B cell (primary cell): Measurements from ENCODE around the gene PSMD9. TPM values are rescaled to one million over a fixed set of nuclear protein-coding genes. Genes with fewer than 3 reads are reported as not detected.

ENCODE experiments used
- ATAC-seq: fragments of 200-7000 bp; cut with Tn5 transposase; one replicate; pipeline ENCODE4 v1.10.0; 2021; ENCODE audit warnings: low read depth, mild to moderate bottlenecking, moderate number of reproducible peaks, moderate library complexity
- CTCF ChIA-PET: fragments of 350-600 bp; sonication (Branson Sonifier 250); formaldehyde crosslinking; loops from one replicate; lab custom pipeline; 2021; ENCODE audit warnings: antibody characterized with exemption, inconsistent platforms; lab: Charles Lee
- POLR2A ChIA-PET: fragments of 350-600 bp; sonication (Branson Sonifier 250); formaldehyde crosslinking; loops from one replicate; lab custom pipeline; 2021; ENCODE audit warnings: antibody characterized with exemption; lab: Charles Lee
- DNase-seq: peaks from one replicate; pipeline ENCODE4 v3.0.0; 2013
- H2AFZ ChIP-seq: 2 replicates; pipeline ENCODE4 v1.6.1; 2012; ENCODE audit warnings: mild to moderate bottlenecking, low read depth, low read length; ENCODE audit not compliant: insufficient read depth, poor library complexity, severe bottlenecking
- H3K27ac ChIP-seq, 2 donors: 1 replicate in 1 of 2; 2 replicates in 1 of 2; pipeline ENCODE4 v1.5.1; 2012 to 2013; ENCODE audit warnings: low read length in 2 of 2, mild to moderate bottlenecking in 2 of 2, moderate library complexity in 1 of 2
- H3K27me3 ChIP-seq, 4 experiments: fragments of 200-600 bp in 1 of 4; sonication (generic) in 1 of 4; replicated peaks in 1 of 4; 1 replicate in 2 of 4; 2 replicates in 2 of 4; pipeline versions ENCODE4 v1.6.1 to v1.7.0; 2013 to 2016; ENCODE audit warnings: low read length in 3 of 4, mild to moderate bottlenecking in 2 of 4, mixed read lengths in 1 of 4, moderate library complexity in 1 of 4; ENCODE audit not compliant: insufficient read depth in 4 of 4, control insufficient read depth in 3 of 4; ENCODE audit errors: control extremely low read depth in 1 of 4
- H3K36me3 ChIP-seq, 2 experiments: replicated peaks in 1 of 2; 1 replicate in 1 of 2; 2 replicates in 1 of 2; pipeline versions ENCODE4 v1.6.1 to v1.7.1; 2013; ENCODE audit warnings: low read length in 1 of 2; ENCODE audit not compliant: insufficient read depth in 2 of 2, control insufficient read depth in 1 of 2; ENCODE audit errors: control extremely low read depth in 1 of 2, extremely low read depth in 1 of 2
- H3K4me1 ChIP-seq, 2 donors: fragments of 200-600 bp in 1 of 2; sonication (generic) in 1 of 2; 1 replicate in 1 of 2; 2 replicates in 1 of 2; pipeline versions ENCODE4 v1.5.1 to v1.6.1; 2013 to 2017; ENCODE audit warnings: low read length in 2 of 2; ENCODE audit not compliant: control insufficient read depth in 2 of 2, insufficient read depth in 2 of 2
- H3K4me2 ChIP-seq: replicated peaks from 2 replicates; pipeline ENCODE3; 2012; ENCODE audit warnings: mild to moderate bottlenecking, low read depth, low read length; ENCODE audit not compliant: poor library complexity, severe bottlenecking
- H3K4me3 ChIP-seq, 5 experiments: fragments of 200-600 bp in 1 of 5; sonication (generic) in 1 of 5; 1 replicate in 3 of 5; 2 replicates in 2 of 5; pipeline versions ENCODE4 v1.5.1 to v1.7.0; 2011 to 2016; ENCODE audit warnings: low read length in 4 of 5, mild to moderate bottlenecking in 4 of 5, low read depth in 2 of 5, control low read depth in 1 of 5, moderate library complexity in 1 of 5; ENCODE audit not compliant: insufficient read depth in 1 of 5; ENCODE audit errors: control extremely low read depth in 1 of 5, extremely low read depth in 1 of 5
- H3K79me2 ChIP-seq: fragments of 200-600 bp; sonication (generic); one replicate; pipeline ENCODE4 v1.6.0; 2016; ENCODE audit warnings: low read length; ENCODE audit not compliant: control insufficient read depth, insufficient read depth
- H3K9ac ChIP-seq: fragments of 200-600 bp; sonication (generic); 2 replicates; pipeline ENCODE4 v1.6.1; 2017; ENCODE audit warnings: mild to moderate bottlenecking, low read length, moderate library complexity
- H3K9me3 ChIP-seq, 3 donors: one replicate each; pipeline versions ENCODE4 v1.6.1 to v1.7.1; 2013; ENCODE audit warnings: low read length in 2 of 3; ENCODE audit not compliant: control insufficient read depth in 2 of 3, insufficient read depth in 1 of 3; ENCODE audit errors: control extremely low read depth in 1 of 3
- H4K20me1 ChIP-seq: 2 replicates; pipeline ENCODE4 v1.6.0; 2012; ENCODE audit warnings: mild to moderate bottlenecking, low read length; ENCODE audit not compliant: insufficient read depth, control insufficient read depth, poor library complexity, severe bottlenecking
- H3K27ac Mint-ChIP-seq: one replicate; pipeline ENCODE4 v1.8.0; 2021; ENCODE audit warnings: mixed read lengths
- H3K27me3 Mint-ChIP-seq: one replicate; pipeline ENCODE4 v1.8.0; 2021; ENCODE audit warnings: mixed read lengths
- H3K4me1 Mint-ChIP-seq: one replicate; pipeline ENCODE4 v1.8.0; 2021; ENCODE audit warnings: mixed read lengths
- H3K4me3 Mint-ChIP-seq: one replicate; pipeline ENCODE4 v1.8.0; 2021; ENCODE audit warnings: mixed read lengths
- H3K9me3 Mint-ChIP-seq: one replicate; pipeline ENCODE4 v1.8.0; 2022; ENCODE audit warnings: mixed read lengths; ENCODE audit not compliant: insufficient read depth
- EZH2 ChIP-seq: IDR thresholded peaks from 2 replicates; pipeline ENCODE4 v1.6.1; 2012; ENCODE audit warnings: borderline replicate concordance, low read depth, mild to moderate bottlenecking, moderate library complexity, low read length; ENCODE audit not compliant: insufficient read depth, poor library complexity, severe bottlenecking
- WGBS: methylation state at CpG from one replicate; pipeline ENCODE4 v1.1.5; 2013; ENCODE audit warnings: missing lambda C conversion rate; ENCODE audit not compliant: insufficient coverage; 5-methylcytosine and 5-hydroxymethylcytosine counted together
- intact Hi-C: fragments of 100-400 bp; cut with micrococcal nuclease; formaldehyde crosslinking; loops from one replicate; pipeline ENCODE4 v1.10.0; 2022
- polyA plus RNA-seq: library from polyadenylated mRNA; depleted of rRNA; stranded (reverse); fragments of >200 nt; gene quantifications from 2 replicates; pipeline ENCODE4 v1.2.3, GENCODE V29; 2012
- total RNA-seq, 2 donors: library from RNA; stranded (reverse); fragments of 120-200 nt in 1 of 2; gene quantifications; 1 replicate in 1 of 2; 2 replicates in 1 of 2; pipeline versions ENCODE4 v1.2.3 to v1.2.4, GENCODE V29; 2013 to 2022
- TF ChIP-seq, protein P1 (sequence below): fragments of 200-600 bp; IDR thresholded peaks from one replicate; pipeline ENCODE4 v1.8.0; 2022; ENCODE audit warnings: antibody characterized with exemption, mild to moderate bottlenecking

The PSMD9 gene
- total and polyA plus RNA-seq, 2 donors (not counting 1 experiment from before 2014, with no cell fraction given), result 37.1 to 83.4 TPM

DNA sequence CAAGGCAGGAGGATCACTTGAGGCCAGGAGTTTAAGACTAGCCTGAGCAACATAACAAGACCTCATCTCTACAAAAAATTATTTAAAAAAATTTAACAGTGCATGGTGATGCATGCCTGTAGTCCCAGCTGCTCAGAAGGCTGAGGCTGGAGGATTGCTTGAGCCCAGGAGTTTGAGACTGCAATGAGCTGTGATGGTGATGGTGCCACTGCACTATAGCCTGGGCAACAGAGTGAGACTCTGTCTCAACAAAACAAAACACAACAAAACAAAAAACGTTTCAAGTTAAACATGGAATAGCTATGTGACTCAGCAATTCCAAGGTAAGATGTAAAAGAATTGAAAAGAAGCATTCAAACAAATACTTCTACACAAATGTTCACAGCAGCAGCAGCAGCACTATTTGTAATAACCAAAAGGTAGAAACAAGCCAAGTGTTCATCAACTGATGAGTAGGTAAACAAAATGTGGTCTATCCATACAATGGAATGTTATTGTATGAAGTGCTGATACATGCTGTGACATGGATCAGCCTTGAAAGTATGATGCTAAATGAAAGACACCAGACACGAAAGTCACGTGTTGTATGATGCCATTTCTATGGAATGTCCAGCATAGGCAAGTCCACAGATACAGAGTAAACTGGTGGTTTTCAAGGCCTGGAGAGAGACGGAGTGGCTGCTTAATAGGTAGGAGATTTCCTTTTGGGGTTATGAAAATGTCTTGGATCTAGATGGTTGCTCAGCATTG lies 61.2 kb downstream of the PSMD9 start:
- no peaks in the 10 kb centered on the region for H3K27me3 ChIP-seq
- ChIA-PET POLR2A (no interaction called here), CTCF (no interaction called here)
- H3K9me3 ChIP-seq, result peaks cover 0 to 3% (median 0%) of the 10 kb centered on the region in 3 donors
- H3K79me2 ChIP-seq, result no peaks in the 10 kb centered on the region
- Mint-ChIP-seq H3K9me3 (no peaks in the 10 kb centered on the region), H3K4me3 (no peak overlapping the region), H3K27me3 (no peaks in the 10 kb centered on the region), H3K27ac (no peak overlapping the region), H3K4me1 (no peaks in the 10 kb centered on the region)
- DNase-seq (no peak), ATAC-seq (no peak)
- intact Hi-C loops, result no loop called here
- H3K4me3 ChIP-seq, result no peak overlapping the region
- 100% methylated on average over 2 of the region's 4 CpGs for WGBS
- no peaks in the 10 kb centered on the region for H3K4me1 ChIP-seq
- no peak overlapping the region for H3K27ac ChIP-seq
- H3K36me3 ChIP-seq, result no peaks in the 10 kb centered on the region
- H2AFZ ChIP-seq, result no peak overlapping the region
- H3K4me2 ChIP-seq, result no peak overlapping the region
- no peaks in the 10 kb centered on the region for H4K20me1 ChIP-seq
- H3K9ac ChIP-seq, result no peak overlapping the region
- TF ChIP-seq EZH2, result no peak
- TF ChIP-seq, protein P1, sequence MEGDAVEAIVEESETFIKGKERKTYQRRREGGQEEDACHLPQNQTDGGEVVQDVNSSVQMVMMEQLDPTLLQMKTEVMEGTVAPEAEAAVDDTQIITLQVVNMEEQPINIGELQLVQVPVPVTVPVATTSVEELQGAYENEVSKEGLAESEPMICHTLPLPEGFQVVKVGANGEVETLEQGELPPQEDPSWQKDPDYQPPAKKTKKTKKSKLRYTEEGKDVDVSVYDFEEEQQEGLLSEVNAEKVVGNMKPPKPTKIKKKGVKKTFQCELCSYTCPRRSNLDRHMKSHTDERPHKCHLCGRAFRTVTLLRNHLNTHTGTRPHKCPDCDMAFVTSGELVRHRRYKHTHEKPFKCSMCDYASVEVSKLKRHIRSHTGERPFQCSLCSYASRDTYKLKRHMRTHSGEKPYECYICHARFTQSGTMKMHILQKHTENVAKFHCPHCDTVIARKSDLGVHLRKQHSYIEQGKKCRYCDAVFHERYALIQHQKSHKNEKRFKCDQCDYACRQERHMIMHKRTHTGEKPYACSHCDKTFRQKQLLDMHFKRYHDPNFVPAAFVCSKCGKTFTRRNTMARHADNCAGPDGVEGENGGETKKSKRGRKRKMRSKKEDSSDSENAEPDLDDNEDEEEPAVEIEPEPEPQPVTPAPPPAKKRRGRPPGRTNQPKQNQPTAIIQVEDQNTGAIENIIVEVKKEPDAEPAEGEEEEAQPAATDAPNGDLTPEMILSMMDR, result no peak

DNA sequence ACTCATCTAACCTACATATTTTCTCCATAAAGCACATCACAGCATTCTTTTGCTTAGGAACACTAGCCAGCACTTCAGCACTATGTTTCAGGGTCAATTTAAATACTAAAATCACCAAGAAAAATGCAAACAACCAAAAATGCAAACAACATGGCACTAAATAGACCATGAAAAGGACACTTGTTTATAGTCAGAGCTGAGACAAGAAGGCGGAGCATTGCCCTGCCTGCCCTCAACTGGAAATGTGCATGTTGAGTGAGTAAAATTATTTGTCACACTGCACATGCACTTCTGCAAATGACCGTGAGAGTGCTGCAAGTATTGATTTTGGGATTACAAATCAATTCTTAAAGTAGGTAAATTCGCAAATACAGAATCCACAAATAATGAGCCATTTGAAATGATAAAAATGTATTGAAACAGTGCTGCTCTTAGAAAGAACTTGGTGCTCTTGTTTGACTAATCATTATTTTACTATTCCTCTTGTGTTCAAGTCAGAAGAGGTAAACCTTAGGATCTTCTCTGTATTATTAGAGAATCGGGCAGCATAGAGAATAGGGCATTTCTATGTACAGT lies 64.6 kb downstream of the PSMD9 start:
- WGBS, result 100% methylated on average over 1 of the region's 4 CpGs
- DNase-seq (no peak), ATAC-seq (no peak)
- Histone ChIP-seq H3K4me1 (peaks cover 10 to 11% of the 10 kb centered on the region in 2 donors), H3K79me2 (no peaks in the 10 kb centered on the region), H3K4me3 (no peak overlapping the region), H3K27ac (no peak overlapping the region), H2AFZ (no peak overlapping the region), H4K20me1 (no peaks in the 10 kb centered on the region), H3K9ac (no peak overlapping the region), H3K4me2 (no peak overlapping the region), H3K9me3 (no peaks in the 10 kb centered on the region), H3K36me3 (no peaks in the 10 kb centered on the region), H3K27me3 (no peaks in the 10 kb centered on the region)
- ChIA-PET CTCF (no interaction called here), POLR2A (interaction anchor here (0.5 kb wide), 1 partner anchor 99 kb away, joined by 8 read pairs; no protein-coding TSS in a partner anchor)
- Mint-ChIP-seq H3K27ac (no peak overlapping the region), H3K27me3 (no peaks in the 10 kb centered on the region), H3K4me3 (no peak overlapping the region), H3K9me3 (no peaks in the 10 kb centered on the region), H3K4me1 (peaks cover 16% of the 10 kb centered on the region)
- intact Hi-C loops, result no loop called here
- TF ChIP-seq, protein P1, result no peak
- TF ChIP-seq EZH2, result no peak
